ENCODE measurements around the gene HIF3A. TPM values are rescaled to one million over a fixed set of nuclear protein-coding genes. Genes with fewer than 3 reads are reported as not detected.

Gene HIF3A
- total RNA-seq, 1 experiment from 2014 or later: not detected

- Mint-ChIP-seq H3K27me3 (ENCODE audit: insufficient read depth, unreplicated experiment) (no peaks in the 10 kb centered on the region), H3K9me3 (ENCODE audit: unreplicated experiment) (peaks cover 9% of the 10 kb centered on the region), H3K4me1 (ENCODE audit: insufficient read depth, unreplicated experiment) (no peaks in the 10 kb centered on the region), H3K27ac (ENCODE audit: low read depth, unreplicated experiment) (no peak overlapping the region), H3K36me3 (ENCODE audit: insufficient read depth, unreplicated experiment) (peaks cover 68% of the 10 kb centered on the region), H3K4me3 (ENCODE audit: unreplicated experiment) (no peak overlapping the region)
- POLR2A ChIA-PET: interaction anchor here (0.8 to 1.0 kb wide), 2 partner anchors 13 to 111 kb away, joined by 3 to 4 read pairs; no protein-coding TSS in a partner anchor
- TF ChIP-seq, protein P1, sequence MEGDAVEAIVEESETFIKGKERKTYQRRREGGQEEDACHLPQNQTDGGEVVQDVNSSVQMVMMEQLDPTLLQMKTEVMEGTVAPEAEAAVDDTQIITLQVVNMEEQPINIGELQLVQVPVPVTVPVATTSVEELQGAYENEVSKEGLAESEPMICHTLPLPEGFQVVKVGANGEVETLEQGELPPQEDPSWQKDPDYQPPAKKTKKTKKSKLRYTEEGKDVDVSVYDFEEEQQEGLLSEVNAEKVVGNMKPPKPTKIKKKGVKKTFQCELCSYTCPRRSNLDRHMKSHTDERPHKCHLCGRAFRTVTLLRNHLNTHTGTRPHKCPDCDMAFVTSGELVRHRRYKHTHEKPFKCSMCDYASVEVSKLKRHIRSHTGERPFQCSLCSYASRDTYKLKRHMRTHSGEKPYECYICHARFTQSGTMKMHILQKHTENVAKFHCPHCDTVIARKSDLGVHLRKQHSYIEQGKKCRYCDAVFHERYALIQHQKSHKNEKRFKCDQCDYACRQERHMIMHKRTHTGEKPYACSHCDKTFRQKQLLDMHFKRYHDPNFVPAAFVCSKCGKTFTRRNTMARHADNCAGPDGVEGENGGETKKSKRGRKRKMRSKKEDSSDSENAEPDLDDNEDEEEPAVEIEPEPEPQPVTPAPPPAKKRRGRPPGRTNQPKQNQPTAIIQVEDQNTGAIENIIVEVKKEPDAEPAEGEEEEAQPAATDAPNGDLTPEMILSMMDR (IDR thresholded peaks at IDR 0.05; ENCODE audit: unreplicated experiment): no peak
- BruUV-seq (replicated peaks): no TSS peak
- CTCF ChIA-PET: interaction anchor here (1.0 to 1.6 kb wide), 3 partner anchors 20 to 111 kb away, joined by 3 to 8 read pairs (median 7); partner anchors contain the start of gene PPP5C
- no peak for DNase-seq (ENCODE audit: unreplicated experiment)
- intact Hi-C loops (cut with micrococcal nuclease): no loop called here
Measured at GRCh38 chr19:46391296-46392251, 94.7 kb downstream of the HIF3A start.

DNA sequence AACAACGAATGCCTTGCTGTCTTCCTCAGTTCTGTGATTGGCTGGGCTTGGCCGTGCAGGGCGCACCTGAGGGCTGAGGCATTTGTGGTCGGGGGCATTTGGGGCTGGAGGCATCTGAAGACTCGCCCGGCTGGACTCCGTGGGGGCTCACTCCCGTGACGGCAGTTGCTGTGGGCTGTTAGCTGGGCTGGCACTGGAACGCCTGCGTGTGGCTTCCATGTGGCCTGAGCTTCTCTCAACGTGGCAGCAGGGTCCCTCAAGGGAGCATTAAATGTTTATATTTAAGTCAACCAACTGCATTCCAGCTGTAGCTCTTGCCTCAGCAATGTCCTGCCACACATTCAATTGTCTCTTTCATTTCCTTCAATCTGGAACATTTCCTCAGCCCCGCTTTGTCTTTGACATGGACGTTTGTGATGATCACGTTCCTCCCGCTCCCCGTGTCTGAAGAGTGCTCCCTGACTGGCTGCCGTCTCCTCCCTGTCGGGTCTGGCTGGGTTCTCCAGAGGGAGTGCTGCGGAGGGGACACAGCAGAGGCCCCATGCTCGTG lies 95.5 kb downstream of the HIF3A start:
- H3K36me3 Mint-ChIP-seq (ENCODE audit: insufficient read depth, unreplicated experiment): peaks cover 60% of the 10 kb centered on the region
- H3K4me3 Mint-ChIP-seq (ENCODE audit: unreplicated experiment): no peak overlapping the region
- no peaks in the 10 kb centered on the region for H3K27me3 Mint-ChIP-seq (ENCODE audit: insufficient read depth, unreplicated experiment)
- no TSS peak for BruUV-seq (replicated peaks)
- TF ChIP-seq, protein P1 (IDR thresholded peaks at IDR 0.05; ENCODE audit: unreplicated experiment): no peak
- DNase-seq (ENCODE audit: unreplicated experiment): no peak
- H3K27ac Mint-ChIP-seq (ENCODE audit: low read depth, unreplicated experiment): no peak overlapping the region
- H3K9me3 Mint-ChIP-seq (ENCODE audit: unreplicated experiment): peaks cover 9% of the 10 kb centered on the region
- ChIA-PET CTCF (interaction anchor here (1.0 to 1.6 kb wide), 2 partner anchors 45 to 112 kb away, joined by 3 to 7 read pairs; partner anchors contain the start of gene PPP5C), POLR2A (interaction anchor here (0.7 to 1.0 kb wide), 3 partner anchors 14 to 111 kb away, joined by 3 to 4 read pairs (median 3); no protein-coding TSS in a partner anchor)
- H3K4me1 Mint-ChIP-seq (ENCODE audit: insufficient read depth, unreplicated experiment): no peaks in the 10 kb centered on the region
- intact Hi-C loops (cut with micrococcal nuclease): no loop called here

DNA sequence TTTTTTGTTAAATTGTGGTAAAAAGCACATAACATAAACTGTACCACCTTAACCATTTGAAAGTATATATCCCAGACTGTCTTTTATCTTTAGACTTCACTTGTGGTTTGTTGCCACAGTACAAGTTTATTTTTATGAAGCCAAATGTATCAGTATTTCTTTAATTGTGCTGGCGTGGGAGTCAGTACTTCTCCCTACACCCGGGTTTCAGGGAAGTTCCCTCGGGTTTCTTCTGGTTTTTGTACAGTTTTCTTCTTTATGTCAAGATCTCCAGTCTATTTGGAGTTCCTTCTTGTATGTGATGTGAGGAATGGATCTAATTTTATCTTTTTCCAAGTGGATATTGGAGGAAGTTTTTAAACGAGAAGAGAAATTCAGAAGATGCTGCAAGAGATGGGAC lies 96.0 kb downstream of the HIF3A start:
- intact Hi-C loops (cut with micrococcal nuclease): no loop called here
- no peak for DNase-seq (ENCODE audit: unreplicated experiment)
- ChIA-PET CTCF (interaction anchor here (3.9 kb wide), 1 partner anchor 95 kb away, joined by 47 read pairs; no protein-coding TSS in a partner anchor), POLR2A (interaction anchor here (0.7 kb wide), 1 partner anchor 92 kb away, joined by 3 read pairs; no protein-coding TSS in a partner anchor)
- H3K4me3 Mint-ChIP-seq (ENCODE audit: unreplicated experiment): no peak overlapping the region
- no peaks in the 10 kb centered on the region for H3K27me3 Mint-ChIP-seq (ENCODE audit: insufficient read depth, unreplicated experiment)
- peaks cover 9% of the 10 kb centered on the region for H3K9me3 Mint-ChIP-seq (ENCODE audit: unreplicated experiment)
- H3K27ac Mint-ChIP-seq (ENCODE audit: low read depth, unreplicated experiment): no peak overlapping the region
- TF ChIP-seq, protein P1 (IDR thresholded peaks at IDR 0.05; ENCODE audit: unreplicated experiment): no peak
- H3K4me1 Mint-ChIP-seq (ENCODE audit: insufficient read depth, unreplicated experiment): no peaks in the 10 kb centered on the region
- BruUV-seq (replicated peaks): no TSS peak
- peaks cover 55% of the 10 kb centered on the region for H3K36me3 Mint-ChIP-seq (ENCODE audit: insufficient read depth, unreplicated experiment)

Other genes starting within 250 kb of the HIF3A start
- not detected in 2 replicates for gene IGFL3, start 172.4 kb upstream of the HIF3A start, total RNA-seq (2022)
- gene IGFL2, start 148.8 kb upstream of the HIF3A start, total RNA-seq (2022): 1.3 TPM in 1 of 2 replicates, not detected in the other
- not detected in 2 replicates for gene IGFL1, start 67.3 kb upstream of the HIF3A start, total RNA-seq (2022)
- gene PPP5C, start 50.0 kb downstream of the HIF3A start, total RNA-seq (2022): 75.6 and 81.5 TPM in 2 replicates
- gene CCDC8, start 116.5 kb downstream of the HIF3A start, total RNA-seq (2022): not detected in 2 replicates
- not detected in 2 replicates for gene PNMA8C, start 131.9 kb downstream of the HIF3A start, total RNA-seq (2022)
- 6.0 and 7.6 TPM in 2 replicates for gene PNMA8A, start 174.5 kb downstream of the HIF3A start, total RNA-seq (2022)
- not detected in 2 replicates for gene PNMA8B, start 198.8 kb downstream of the HIF3A start, total RNA-seq (2022)

Data from MCF 10A (cell line).